Measurements from ENCODE around the gene AXIN1.

DNA sequence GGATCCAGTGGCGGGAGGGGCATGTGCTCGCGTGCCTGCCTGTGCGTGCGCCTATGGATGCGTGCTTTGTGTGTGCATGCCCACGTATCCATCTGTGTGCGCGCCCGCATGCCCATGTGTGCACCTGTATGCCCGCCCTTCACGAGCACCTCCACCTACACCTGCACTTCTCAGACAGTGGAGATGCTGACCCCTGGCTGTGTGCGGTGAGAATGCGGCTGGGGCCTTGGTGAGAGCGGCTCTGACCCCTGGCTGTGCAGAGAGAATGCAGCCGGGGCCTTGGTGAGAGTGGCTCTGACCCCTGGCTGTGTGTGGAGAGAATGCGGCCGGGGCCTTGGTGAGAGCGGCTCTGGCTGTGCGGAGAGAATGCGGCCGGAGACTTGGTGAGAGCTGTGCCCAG lies 33.9 kb downstream of the AXIN1 start:
- TF ChIP-seq CTCF (conservative IDR thresholded peaks at IDR 0.05; ENCODE audit: low read depth, low read length) (peak; percentile 27; the same call in 1 of the 2 replicates), EZH2phosphoT487 (IDR thresholded peaks at IDR 0.05; ENCODE audit: borderline replicate concordance, low read length) (no peak)

Data from PC-3 (cell line).